Esophagus squamous epithelium (tissue), 5 donors: ENCODE measurements around the gene ABHD11. TPM values are rescaled to one million over a fixed set of nuclear protein-coding genes. Genes with fewer than 3 reads are reported as not detected.

Source experiments
- DNase-seq: peaks from one replicate; lab custom pipeline; 2025; lab: John Stamatoyannopoulos, UW
- H3K27ac ChIP-seq, 4 donors: fragments of 200-600 bp; sonication (generic); one replicate each; pipeline ENCODE4 v1.5.1; 2016 to 2019; ENCODE audit warnings: mild to moderate bottlenecking in 1 of 4
- H3K27me3 ChIP-seq, 4 donors: fragments of 200-600 bp; sonication (generic); 1 replicate in 3 of 4; 2 replicates in 1 of 4; pipeline versions ENCODE4 v1.5.1 to v1.6.0; 2017 to 2021; ENCODE audit warnings: antibody characterized with exemption in 1 of 4
- H3K36me3 ChIP-seq, 3 donors: fragments of 200-600 bp; sonication (generic); one replicate each; pipeline ENCODE4 v1.5.1; 2016 to 2019
- H3K4me1 ChIP-seq, 3 donors: fragments of 200-600 bp; sonication (generic); one replicate each; pipeline ENCODE4 v1.5.1; 2017 to 2019
- H3K4me3 ChIP-seq, 4 donors: fragments of 200-600 bp; sonication (generic); 1 replicate in 3 of 4; 2 replicates in 1 of 4; pipeline ENCODE4 v1.5.1; 2016 to 2019; ENCODE audit warnings: mild to moderate bottlenecking in 2 of 4, moderate library complexity in 1 of 4
- H3K9me3 ChIP-seq, 3 donors: fragments of 200-600 bp; sonication (generic); one replicate each; pipeline ENCODE4 v1.5.1; 2016 to 2019
- CTCF ChIP-seq, 6 experiments: fragments of 450-650 bp in 4 of 6; fragments of 200-600 bp in 2 of 6; sonication (generic) in 2 of 6; IDR thresholded peaks; one replicate each; pipeline ENCODE4 v1.5.1; 2016 to 2019; ENCODE audit warnings: antibody characterized with exemption in 6 of 6, mild to moderate bottlenecking in 4 of 6, moderate library complexity in 4 of 6
- POLR2A ChIP-seq, 4 donors: fragments of 450-650 bp; IDR thresholded peaks; one replicate each; pipeline ENCODE4 v1.6.1; 2017; ENCODE audit warnings: antibody characterized with exemption in 4 of 4, mild to moderate bottlenecking in 4 of 4, moderate library complexity in 3 of 4
- WGBS, 2 donors: methylation state at CpG; one replicate each; pipeline ENCODE4 v1.1.5; 2018; 5-methylcytosine and 5-hydroxymethylcytosine counted together
- intact Hi-C: fragments of 100-400 bp; cut with DNase I; formaldehyde crosslinking; loops from one replicate; pipeline ENCODE4 v1.15.0; 2022
- total RNA-seq, 4 donors: library from RNA; depleted of rRNA; stranded (reverse); fragments of >200 nt; gene quantifications; one replicate each; pipeline ENCODE4 v1.1.0, GENCODE V29; 2016
- donor health status: DM: yes; HTN: yes; CAD: no.

Gene ABHD11
- total RNA-seq, 4 donors from 2014 or later, result 8.3 to 22.6 (median 19.3) TPM

DNA sequence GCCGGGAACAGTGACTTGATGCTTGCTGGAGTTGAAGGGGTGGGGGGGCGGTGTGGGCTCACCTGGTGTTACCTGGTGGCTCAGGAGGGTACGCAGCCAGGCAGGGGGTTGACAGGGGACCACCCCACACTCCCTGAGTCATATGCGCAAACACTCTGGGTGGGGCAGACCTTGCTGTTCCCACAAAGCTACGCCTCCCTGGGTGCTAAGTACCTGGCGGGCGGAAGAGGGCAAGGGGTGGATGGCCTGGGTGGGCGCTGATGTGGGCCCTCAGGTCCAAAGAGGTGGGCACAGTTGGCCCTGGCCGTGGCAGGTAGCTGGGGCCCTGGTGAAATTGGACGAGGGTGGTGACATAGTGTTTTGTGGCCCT, 33.1 kb downstream of the ABHD11 start:
- peaks cover 22 to 45% (median 30%) of the 10 kb centered on the region in 3 donors for H3K4me1 ChIP-seq
- 71 to 86% methylated on average over 6 to 9 of the region's 10 CpGs for WGBS, 2 donors
- no peaks in the 10 kb centered on the region for H3K27me3 ChIP-seq
- H3K36me3 ChIP-seq, result peaks cover 0 to 22% (median 0%) of the 10 kb centered on the region in 3 donors
- intact Hi-C loops, result no loop called here
- peak overlapping the region in 2 of 4 donors; percentile 14 to 54 for H3K27ac ChIP-seq
- no peak for DNase-seq
- no peaks in the 10 kb centered on the region for H3K9me3 ChIP-seq
- TF ChIP-seq CTCF (IDR thresholded peaks at IDR 0.05), result no peak
- no peak for TF ChIP-seq POLR2A (IDR thresholded peaks at IDR 0.05)
- H3K4me3 ChIP-seq, result no peak overlapping the region

GRCh38 chr7:73704640-73705550, 33.7 kb downstream of the ABHD11 start:
- H3K4me3 ChIP-seq, result no peak overlapping the region
- H3K27ac ChIP-seq, result peak overlapping the region in 2 of 4 donors; percentile 14 to 54
- no peaks in the 10 kb centered on the region for H3K9me3 ChIP-seq
- H3K4me1 ChIP-seq, result peaks cover 22 to 45% (median 30%) of the 10 kb centered on the region in 3 donors
- TF ChIP-seq POLR2A (IDR thresholded peaks at IDR 0.05), result no peak
- TF ChIP-seq CTCF (IDR thresholded peaks at IDR 0.05), result no peak
- H3K36me3 ChIP-seq, result peaks cover 0 to 28% (median 0%) of the 10 kb centered on the region in 3 donors
- no peak for DNase-seq
- WGBS, 2 donors, result 31% methylated on average over 9 of the region's 23 CpGs; no CpG with 5 or more reads in 1 of the 2 donors
- no peaks in the 10 kb centered on the region for H3K27me3 ChIP-seq
- intact Hi-C loops, result no loop called here

- 20% methylated on average over 2 of the region's 45 CpGs; no CpG with 5 or more reads in 1 of the 2 donors for WGBS, 2 donors
- TF ChIP-seq CTCF (IDR thresholded peaks at IDR 0.05) (no peak), POLR2A (IDR thresholded peaks at IDR 0.05) (no peak)
- H3K36me3 ChIP-seq, result peaks cover 0 to 37% (median under 1%) of the 10 kb centered on the region in 3 donors
- no peaks in the 10 kb centered on the region for H3K9me3 ChIP-seq
- H3K27ac ChIP-seq, result peak overlapping the region in 1 of 4 donors; percentile 54
- H3K4me1 ChIP-seq, result peaks cover 22 to 45% (median 30%) of the 10 kb centered on the region in 3 donors
- DNase-seq, result no peak
- peak overlapping the region in 3 of 4 donors; percentile 3 to 42 (median 25) for H3K4me3 ChIP-seq
- no peaks in the 10 kb centered on the region for H3K27me3 ChIP-seq
- intact Hi-C loops, result no loop called here
Observed at GRCh38 chr7:73703757-73704639, 34.6 kb downstream of the ABHD11 start.

GRCh38 chr7:73703225-73703624, 35.4 kb downstream of the ABHD11 start:
- H3K27ac ChIP-seq, result no peak overlapping the region
- WGBS, 2 donors, result 72 to 77% methylated on average over 7 to 10 of the region's 13 CpGs
- H3K4me3 ChIP-seq, result no peak overlapping the region
- TF ChIP-seq POLR2A (IDR thresholded peaks at IDR 0.05) (no peak), CTCF (IDR thresholded peaks at IDR 0.05) (no peak)
- no peaks in the 10 kb centered on the region for H3K9me3 ChIP-seq
- H3K36me3 ChIP-seq, result peaks cover 0 to 45% (median 7%) of the 10 kb centered on the region in 3 donors
- no peak for DNase-seq
- no peaks in the 10 kb centered on the region for H3K27me3 ChIP-seq
- intact Hi-C loops, result no loop called here
- peaks cover 22 to 45% (median 30%) of the 10 kb centered on the region in 3 donors for H3K4me1 ChIP-seq
